Small intestine (tissue), 16 donors: Measurements from ENCODE around the gene LGALS9C. TPM values are rescaled to one million over a fixed set of nuclear protein-coding genes. Genes with fewer than 3 reads are reported as not detected.
"Not testable (repeated sequence)": the region's sequence is repeated elsewhere in the genome, so short reads cannot be mapped to it uniquely, and the experiment has no call there.

Experiments used
- DNase-seq, 2 donors: peaks; one replicate each; pipeline versions ENCODE4 v3.0.0 to v3.0.0-alpha.2; 2013
- FAIRE-seq: peaks from 2 replicates; lab custom pipeline; 2012; peaks lifted over from hg19 to GRCh38; lab: Jason Lieb, UNC
- H3K27ac ChIP-seq, 3 donors: one replicate each; pipeline ENCODE4 v1.5.1; 2013; ENCODE audit warnings: low read length in 2 of 3, mild to moderate bottlenecking in 2 of 3, control low read depth in 1 of 3, inconsistent platforms in 1 of 3, low read depth in 1 of 3, moderate library complexity in 1 of 3
- H3K27me3 ChIP-seq, 3 donors: one replicate each; pipeline ENCODE4 v1.6.1; 2013; ENCODE audit warnings: low read length in 3 of 3, inconsistent platforms in 1 of 3; ENCODE audit not compliant: control insufficient read depth in 3 of 3, insufficient read depth in 3 of 3
- H3K36me3 ChIP-seq, 3 donors: one replicate each; pipeline ENCODE4 v1.6.1; 2013; ENCODE audit warnings: low read length in 3 of 3, inconsistent platforms in 1 of 3, low read depth in 1 of 3, mild to moderate bottlenecking in 1 of 3, moderate library complexity in 1 of 3; ENCODE audit not compliant: control insufficient read depth in 3 of 3, insufficient read depth in 2 of 3
- H3K4me1 ChIP-seq, 3 donors: one replicate each; pipeline ENCODE4 v1.6.1; 2013; ENCODE audit warnings: low read length in 2 of 3, inconsistent platforms in 1 of 3, low read depth in 1 of 3, mild to moderate bottlenecking in 1 of 3, moderate library complexity in 1 of 3; ENCODE audit not compliant: control insufficient read depth in 3 of 3, insufficient read depth in 2 of 3
- H3K4me3 ChIP-seq, 3 donors: one replicate each; pipeline ENCODE4 v1.5.1; 2013; ENCODE audit warnings: low read length in 3 of 3, control low read depth in 1 of 3, inconsistent platforms in 1 of 3, low read depth in 1 of 3, mild to moderate bottlenecking in 1 of 3, moderate library complexity in 1 of 3
- H3K9me3 ChIP-seq, 2 donors: one replicate each; pipeline ENCODE4 v1.6.1; 2013; ENCODE audit warnings: low read depth in 1 of 2, low read length in 1 of 2; ENCODE audit not compliant: control insufficient read depth in 2 of 2, insufficient read depth in 1 of 2
- WGBS, 3 donors: extraction: QIAGEN DNeasy Blood & Tissue Kit; methylation state at CpG; one replicate each; pipeline ENCODE4 v1.1.7; 2013; 5-methylcytosine and 5-hydroxymethylcytosine counted together
- long read RNA-seq, 10 donors: transcript quantifications; one replicate each; lab custom pipeline, GENCODE V29; 2026
- polyA plus RNA-seq, 4 donors: library from polyadenylated mRNA; stranded (reverse) in 3 of 4; unstranded in 1 of 4; fragments of 200-250 nt in 3 of 4; fragments of 120-200 nt in 1 of 4; gene quantifications; one replicate each; pipeline versions ENCODE4 v1.2.1 to v1.2.3, GENCODE V29; 2013
- donor health status: healthy with polysubstance abuse.
- donor health status: control.
- donor health status: control.
- donor health status: Bipolar disorder and iron deficiency.
- donor health status: healthy.

LGALS9C gene
- 10 to 100 TPM in 1 of 4 donors, 1 to 10 TPM in 3; 1.2 to 18.0 (median 7.2) TPM for polyA plus RNA-seq
- long read RNA-seq, donor 1 = 0 reads
- long read RNA-seq, donor 2 = 0 reads
- long read RNA-seq, donor 3 = 0 reads
- long read RNA-seq, donor 4 = 0 reads
- long read RNA-seq, donor 5 = 0 reads
- long read RNA-seq, donor 6 = 0 reads
- long read RNA-seq, donor 7 = 0 reads
- long read RNA-seq, donor 8 = 0 reads
- long read RNA-seq, donor 9 = 0 reads
- long read RNA-seq, donor 10, partial matches to known transcripts = 0 of 2 reads
- long read RNA-seq, donor 10, other reads (novel, unspliced or antisense) = 0 of 2 reads

DNA sequence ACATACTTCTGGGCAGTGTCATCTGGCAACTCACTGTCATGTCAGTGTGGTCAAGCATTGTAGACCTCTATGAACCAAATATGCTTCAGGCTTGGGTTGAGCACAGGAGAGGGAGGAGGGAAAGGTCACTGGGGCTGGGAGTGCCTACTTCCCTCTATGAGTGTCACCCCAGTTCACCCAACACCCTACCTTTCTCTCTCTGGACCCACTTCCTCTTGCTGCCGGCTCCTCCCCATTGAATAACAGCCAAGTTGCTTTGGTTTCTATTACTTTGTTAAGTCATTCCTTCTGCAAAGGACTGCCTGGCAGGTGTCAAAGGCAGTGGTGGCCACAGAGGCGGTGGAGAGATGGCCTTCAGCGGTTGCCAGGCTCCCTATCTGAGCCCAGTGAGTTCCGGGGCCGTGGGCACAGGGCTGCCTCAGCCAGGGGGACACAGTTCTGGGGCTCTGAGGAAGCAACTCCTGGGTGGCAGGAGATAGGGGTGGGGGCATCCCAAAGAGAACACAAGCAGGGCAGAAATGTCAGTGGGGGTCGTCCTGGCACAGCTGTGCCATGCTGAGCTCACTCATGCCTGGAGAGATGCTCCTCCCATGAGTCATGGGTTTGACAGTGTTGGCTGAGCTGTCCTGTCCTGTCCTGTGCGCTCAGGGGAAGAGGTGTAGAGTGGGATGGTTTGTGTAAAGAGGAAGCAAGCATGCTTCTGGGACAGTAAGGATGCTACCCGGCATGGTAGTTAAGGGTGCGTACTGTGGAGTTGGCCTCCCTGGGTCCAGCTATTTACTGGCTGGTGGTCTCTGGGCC lies at the start of gene LGALS9C:
Gene LGALS9C, plus strand, starts transcription at position 282 of the 801 bp plus-strand sequence. Its CDS starts 66 bp downstream, at position 348.
- FAIRE-seq, H3K36me3 ChIP-seq, H3K27me3 ChIP-seq, H3K4me3 ChIP-seq, H3K9me3 ChIP-seq, H3K4me1 ChIP-seq: not testable (repeated sequence)
- DNase-seq = peak; percentile 29 to 62
- 14 to 39% (median 29%) methylated on average over 6 of the region's 9 CpGs for WGBS, 3 donors
- H3K27ac ChIP-seq = peak within 1 kb of the TSS; percentile 59 to 78 (median 63)

DNA sequence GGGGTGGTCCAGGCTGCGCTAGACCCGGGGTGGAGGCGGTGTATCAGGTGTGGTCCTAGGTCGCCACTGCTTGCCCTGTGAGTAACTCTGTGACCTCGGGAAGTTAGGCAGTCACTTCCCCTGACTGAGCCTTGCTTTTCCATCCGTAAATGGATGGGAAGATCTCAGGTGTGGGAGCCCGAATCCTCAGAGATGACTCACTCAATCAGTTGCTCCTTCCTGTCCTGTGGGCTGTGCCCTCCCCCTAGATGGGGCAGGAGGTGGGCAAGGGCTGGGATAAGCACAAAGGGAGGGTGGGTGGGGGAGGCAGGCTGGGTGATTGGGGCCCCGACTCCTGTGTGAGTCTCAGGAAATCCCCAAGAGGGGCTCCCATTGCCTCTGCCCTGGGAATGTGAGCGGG lies 44.4 kb upstream of the LGALS9C start:
- no CpG with 5 or more reads among the region's 9 CpGs for WGBS, 3 donors
- not testable (repeated sequence) for H3K27me3 ChIP-seq, H3K9me3 ChIP-seq, DNase-seq, H3K4me1 ChIP-seq, H3K4me3 ChIP-seq, FAIRE-seq, H3K27ac ChIP-seq, H3K36me3 ChIP-seq

DNA sequence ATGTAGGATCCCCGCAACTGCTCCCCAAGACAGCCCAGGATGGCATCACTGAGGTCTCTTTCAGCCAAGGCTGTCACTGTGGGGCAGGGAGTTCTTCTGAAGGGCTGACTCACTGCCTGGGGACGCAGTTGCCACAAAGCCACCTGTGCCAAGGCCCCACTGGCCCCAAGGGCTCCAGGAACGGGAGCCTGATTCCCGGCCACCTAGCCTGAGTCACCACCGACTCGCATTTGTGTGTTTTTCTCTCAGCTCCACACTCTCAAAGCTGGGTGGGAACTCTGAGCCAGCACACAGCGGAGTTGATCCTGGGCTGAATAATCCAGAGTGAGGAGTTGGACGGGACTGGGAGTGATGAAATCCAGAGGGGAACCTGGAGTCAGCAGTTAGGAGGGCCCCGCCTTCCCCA lies 37.1 kb upstream of the LGALS9C start:
- H3K27ac ChIP-seq, H3K4me3 ChIP-seq, FAIRE-seq, DNase-seq, H3K27me3 ChIP-seq, H3K9me3 ChIP-seq, H3K4me1 ChIP-seq, H3K36me3 ChIP-seq: not testable (repeated sequence)
- 20 to 60% methylated on average over 1 of the region's 9 CpGs; no CpG with 5 or more reads in 1 of the 3 donors for WGBS, 3 donors

DNA sequence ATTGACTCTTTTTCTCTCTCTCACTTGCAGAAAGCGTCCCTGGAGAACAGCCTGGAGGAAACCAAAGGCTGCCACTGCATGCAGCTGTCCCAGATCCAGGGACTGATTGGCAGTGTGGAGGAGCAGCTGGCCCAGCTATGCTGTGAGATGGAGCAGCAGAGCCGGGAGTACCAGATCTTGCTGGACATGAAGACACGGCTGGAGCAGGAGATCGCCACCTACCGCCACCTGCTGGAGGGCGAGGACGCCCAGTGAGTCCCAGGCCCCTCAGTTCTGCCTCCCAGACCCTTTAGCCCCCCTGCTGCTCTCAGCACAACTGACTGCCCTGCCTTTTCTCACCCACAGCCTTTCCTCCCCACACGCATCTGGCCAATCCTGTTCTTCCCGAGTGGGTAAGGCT lies 34.5 kb upstream of the LGALS9C start:
- DNase-seq, H3K4me1 ChIP-seq, H3K36me3 ChIP-seq, H3K4me3 ChIP-seq, H3K27me3 ChIP-seq, H3K9me3 ChIP-seq, H3K27ac ChIP-seq, FAIRE-seq: not testable (repeated sequence)
- 3 to 8% methylated on average over 2 to 3 of the region's 9 CpGs; no CpG with 5 or more reads in 1 of the 3 donors for WGBS, 3 donors

DNA sequence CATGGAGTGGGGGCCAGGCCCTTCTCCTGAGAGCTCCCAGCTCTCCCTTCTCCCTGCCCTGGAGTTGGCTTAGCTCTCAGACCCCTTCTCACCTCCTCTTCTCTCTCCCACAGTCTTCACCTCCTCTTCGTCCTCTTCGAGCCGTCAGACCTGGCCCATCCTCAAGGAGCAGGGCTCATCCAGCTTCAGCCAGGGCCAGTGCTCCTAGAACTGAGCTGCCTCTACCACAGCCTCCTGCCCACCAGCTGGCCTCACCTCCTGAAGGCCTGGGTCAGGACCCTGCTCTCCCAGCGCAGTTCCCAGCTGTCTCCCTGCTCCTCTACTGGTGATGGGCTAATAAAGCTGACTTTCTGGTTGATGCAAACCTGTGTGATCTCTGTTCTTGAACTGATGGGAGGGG lies 34.1 kb upstream of the LGALS9C start:
- FAIRE-seq, H3K36me3 ChIP-seq, H3K27me3 ChIP-seq, H3K4me3 ChIP-seq, H3K27ac ChIP-seq, DNase-seq, H3K9me3 ChIP-seq, H3K4me1 ChIP-seq: not testable (repeated sequence)
- WGBS, 3 donors = 57 to 83% (median 80%) methylated on average over 1 of the region's 4 CpGs

- not testable (repeated sequence) for DNase-seq, H3K36me3 ChIP-seq, H3K27me3 ChIP-seq, H3K4me3 ChIP-seq, FAIRE-seq, H3K27ac ChIP-seq, H3K9me3 ChIP-seq, H3K4me1 ChIP-seq
- 85 to 90% (median 85%) methylated on average over 6 to 8 of the region's 9 CpGs for WGBS, 3 donors
Observed at GRCh38 chr17:18447476-18448205, 28.9 kb upstream of the LGALS9C start.

GRCh38 chr17:18448311-18448710 lies 28.3 kb upstream of the LGALS9C start:
- H3K4me1 ChIP-seq, DNase-seq, H3K27ac ChIP-seq, H3K36me3 ChIP-seq, H3K9me3 ChIP-seq, FAIRE-seq, H3K4me3 ChIP-seq, H3K27me3 ChIP-seq: not testable (repeated sequence)
- no CpG with 5 or more reads among the region's 2 CpGs for WGBS, 3 donors

GRCh38 chr17:18449833-18450232 lies 26.8 kb upstream of the LGALS9C start:
- 81 to 91% (median 88%) methylated on average over 3 to 4 of the region's 7 CpGs for WGBS, 3 donors
- not testable (repeated sequence) for H3K27me3 ChIP-seq, H3K4me1 ChIP-seq, FAIRE-seq, H3K9me3 ChIP-seq, DNase-seq, H3K4me3 ChIP-seq, H3K36me3 ChIP-seq, H3K27ac ChIP-seq
